ENCODE data around the gene UNC119. TPM values are rescaled to one million over a fixed set of nuclear protein-coding genes. Genes with fewer than 3 reads are reported as not detected.

The UNC119 gene
- total RNA-seq, 1 experiment from 2014 or later, result 68.4 TPM

- H3K4me3 ChIP-seq (ENCODE audit: low read length), result no peak overlapping the region
- H3K4me2 ChIP-seq (ENCODE audit: low read length), result no peak overlapping the region
- H3K27me3 ChIP-seq (ENCODE audit: low read length), result no peaks in the 10 kb centered on the region
- H3K9ac ChIP-seq (ENCODE audit: low read length), result no peak overlapping the region
- ATAC-seq (no peak), DNase-seq (no peak)
- ChIA-PET CTCF (no interaction called here), POLR2A (ENCODE audit: unreplicated experiment) (no interaction called here)
- BruUV-seq (replicated peaks), result no TSS peak
- no peak overlapping the region for H2AFZ ChIP-seq (ENCODE audit: low read length)
- H4K20me1 ChIP-seq (ENCODE audit: low read length), result no peaks in the 10 kb centered on the region
- TF ChIP-seq EZH2phosphoT487 (IDR thresholded peaks at IDR 0.05; ENCODE audit: borderline replicate concordance, low read length) (no peak), EZH2 (IDR thresholded peaks at IDR 0.05; ENCODE audit: low read length, unreplicated experiment) (no peak)
- TF ChIP-seq, protein P1, sequence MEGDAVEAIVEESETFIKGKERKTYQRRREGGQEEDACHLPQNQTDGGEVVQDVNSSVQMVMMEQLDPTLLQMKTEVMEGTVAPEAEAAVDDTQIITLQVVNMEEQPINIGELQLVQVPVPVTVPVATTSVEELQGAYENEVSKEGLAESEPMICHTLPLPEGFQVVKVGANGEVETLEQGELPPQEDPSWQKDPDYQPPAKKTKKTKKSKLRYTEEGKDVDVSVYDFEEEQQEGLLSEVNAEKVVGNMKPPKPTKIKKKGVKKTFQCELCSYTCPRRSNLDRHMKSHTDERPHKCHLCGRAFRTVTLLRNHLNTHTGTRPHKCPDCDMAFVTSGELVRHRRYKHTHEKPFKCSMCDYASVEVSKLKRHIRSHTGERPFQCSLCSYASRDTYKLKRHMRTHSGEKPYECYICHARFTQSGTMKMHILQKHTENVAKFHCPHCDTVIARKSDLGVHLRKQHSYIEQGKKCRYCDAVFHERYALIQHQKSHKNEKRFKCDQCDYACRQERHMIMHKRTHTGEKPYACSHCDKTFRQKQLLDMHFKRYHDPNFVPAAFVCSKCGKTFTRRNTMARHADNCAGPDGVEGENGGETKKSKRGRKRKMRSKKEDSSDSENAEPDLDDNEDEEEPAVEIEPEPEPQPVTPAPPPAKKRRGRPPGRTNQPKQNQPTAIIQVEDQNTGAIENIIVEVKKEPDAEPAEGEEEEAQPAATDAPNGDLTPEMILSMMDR (conservative IDR thresholded peaks at IDR 0.05; ENCODE audit: low read depth, low read length), result no peak
- no peaks in the 10 kb centered on the region for H3K9me3 ChIP-seq (ENCODE audit: low read length)
- H3F3A ChIP-seq (ENCODE audit: low read length, unreplicated experiment), result no peaks in the 10 kb centered on the region
- H3K36me3 ChIP-seq (ENCODE audit: low read depth, low read length), result no peaks in the 10 kb centered on the region
- intact Hi-C loops (cut with micrococcal nuclease), result no loop called here
- no peaks in the 10 kb centered on the region for H3K79me2 ChIP-seq (ENCODE audit: low read length)
- no peaks in the 10 kb centered on the region for H3K4me1 ChIP-seq (ENCODE audit: insufficient read depth, low read length)
- no peak overlapping the region for H3K27ac ChIP-seq (ENCODE audit: low read length)
- no peaks in the 10 kb centered on the region for H3K9me2 ChIP-seq (replicated peaks; ENCODE audit: low read length)
These were observed 37.8 kb downstream of the UNC119 start for GRCh38 chr17:28514561-28515002.

DNA sequence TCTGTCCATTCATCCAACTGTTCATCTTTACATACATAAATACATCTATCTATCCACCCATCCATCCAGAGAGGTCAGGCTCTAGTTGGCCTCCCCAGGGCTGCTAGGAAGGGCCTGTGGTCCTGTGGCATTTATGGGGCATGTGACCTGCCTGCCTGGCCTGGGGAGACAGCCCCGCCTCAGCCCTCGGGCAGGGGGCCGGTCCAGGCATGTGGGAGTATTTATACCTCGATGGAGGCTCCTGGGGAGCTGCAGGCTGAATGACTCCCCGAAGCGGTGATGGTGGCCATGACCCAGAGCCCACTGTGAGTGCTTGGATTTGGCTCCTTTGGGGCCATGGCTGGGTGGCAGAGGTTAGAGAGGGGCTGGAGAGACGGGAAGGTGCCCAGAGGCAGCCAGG lies 38.9 kb downstream of the UNC119 start:
- no peak overlapping the region for H3K27ac ChIP-seq (ENCODE audit: low read length)
- no peaks in the 10 kb centered on the region for H3K27me3 ChIP-seq (ENCODE audit: low read length)
- TF ChIP-seq EZH2phosphoT487 (IDR thresholded peaks at IDR 0.05; ENCODE audit: borderline replicate concordance, low read length) (no peak), EZH2 (IDR thresholded peaks at IDR 0.05; ENCODE audit: low read length, unreplicated experiment) (no peak)
- TF ChIP-seq, protein P1 (conservative IDR thresholded peaks at IDR 0.05; ENCODE audit: low read depth, low read length), result no peak
- no peaks in the 10 kb centered on the region for H3K79me2 ChIP-seq (ENCODE audit: low read length)
- intact Hi-C loops (cut with micrococcal nuclease), result no loop called here
- no peak overlapping the region for H3K4me2 ChIP-seq (ENCODE audit: low read length)
- no peaks in the 10 kb centered on the region for H3K9me3 ChIP-seq (ENCODE audit: low read length)
- ChIA-PET CTCF (no interaction called here), POLR2A (ENCODE audit: unreplicated experiment) (no interaction called here)
- no peaks in the 10 kb centered on the region for H3K4me1 ChIP-seq (ENCODE audit: insufficient read depth, low read length)
- no peaks in the 10 kb centered on the region for H3K36me3 ChIP-seq (ENCODE audit: low read depth, low read length)
- no peaks in the 10 kb centered on the region for H4K20me1 ChIP-seq (ENCODE audit: low read length)
- H3K4me3 ChIP-seq (ENCODE audit: low read length), result no peak overlapping the region
- ATAC-seq (no peak), DNase-seq (no peak)
- no TSS peak for BruUV-seq (replicated peaks)
- no peak overlapping the region for H2AFZ ChIP-seq (ENCODE audit: low read length)
- no peaks in the 10 kb centered on the region for H3F3A ChIP-seq (ENCODE audit: low read length, unreplicated experiment)
- H3K9me2 ChIP-seq (replicated peaks; ENCODE audit: low read length), result no peaks in the 10 kb centered on the region
- H3K9ac ChIP-seq (ENCODE audit: low read length), result no peak overlapping the region

DNA sequence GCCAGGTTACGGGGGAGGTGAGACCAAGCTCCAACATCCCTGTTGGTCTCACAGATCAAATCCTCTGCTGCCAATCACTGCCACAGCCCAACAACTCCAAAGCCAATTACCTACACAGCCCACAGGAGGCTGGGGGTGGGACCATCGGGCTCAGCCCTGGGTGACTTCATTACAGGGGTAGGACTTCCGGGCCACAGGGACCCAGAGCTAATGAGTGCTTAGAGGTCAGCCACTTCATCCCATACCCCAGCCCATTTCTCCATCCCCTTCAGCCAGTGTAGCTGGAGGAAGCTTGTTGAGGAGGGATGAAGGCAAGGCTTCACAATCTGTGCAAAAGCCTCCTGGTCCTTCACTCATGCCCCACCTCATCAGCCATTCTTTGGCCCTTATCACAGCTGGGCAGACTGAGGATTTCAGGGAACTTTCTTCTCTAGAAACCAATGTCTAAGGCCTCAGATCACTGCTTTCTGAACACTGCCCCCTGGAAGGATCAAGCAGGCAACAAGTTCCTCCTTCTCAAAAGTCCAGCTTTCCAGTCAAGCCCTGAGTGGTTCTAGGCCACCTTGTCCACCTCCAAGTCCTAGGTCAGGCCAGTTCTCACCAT lies 40.5 kb downstream of the UNC119 start:
- POLR2A ChIA-PET (ENCODE audit: unreplicated experiment), result no interaction called here
- ATAC-seq, result no peak

More for the DNA sequence above, 40.5 kb downstream of the UNC119 start:
- no peak overlapping the region for H3K27ac ChIP-seq (ENCODE audit: low read length)
- no peaks in the 10 kb centered on the region for H3K27me3 ChIP-seq (ENCODE audit: low read length)
- BruUV-seq (replicated peaks), result no TSS peak
- no peaks in the 10 kb centered on the region for H3K9me3 ChIP-seq (ENCODE audit: low read length)
- no peaks in the 10 kb centered on the region for H3K4me1 ChIP-seq (ENCODE audit: insufficient read depth, low read length)
- DNase-seq, result no peak
- no peaks in the 10 kb centered on the region for H3K79me2 ChIP-seq (ENCODE audit: low read length)
- TF ChIP-seq EZH2phosphoT487 (IDR thresholded peaks at IDR 0.05; ENCODE audit: borderline replicate concordance, low read length), result no peak
- TF ChIP-seq, protein P1 (conservative IDR thresholded peaks at IDR 0.05; ENCODE audit: low read depth, low read length), result no peak
- TF ChIP-seq EZH2 (IDR thresholded peaks at IDR 0.05; ENCODE audit: low read length, unreplicated experiment), result no peak
- no peak overlapping the region for H2AFZ ChIP-seq (ENCODE audit: low read length)
- no peak overlapping the region for H3K4me3 ChIP-seq (ENCODE audit: low read length)
- CTCF ChIA-PET, result no interaction called here
- H3F3A ChIP-seq (ENCODE audit: low read length, unreplicated experiment), result no peaks in the 10 kb centered on the region
- H3K36me3 ChIP-seq (ENCODE audit: low read depth, low read length), result no peaks in the 10 kb centered on the region
- intact Hi-C loops (cut with micrococcal nuclease), result no loop called here
- no peak overlapping the region for H3K9ac ChIP-seq (ENCODE audit: low read length)
- no peaks in the 10 kb centered on the region for H3K9me2 ChIP-seq (replicated peaks; ENCODE audit: low read length)
- no peak overlapping the region for H3K4me2 ChIP-seq (ENCODE audit: low read length)
- H4K20me1 ChIP-seq (ENCODE audit: low read length), result no peaks in the 10 kb centered on the region
